Gastrocnemius medialis (tissue), 4 donors: ENCODE results near the gene NKIRAS2.

Experiments
- CTCF ChIP-seq, 5 experiments: fragments of 450-650 bp in 3 of 5; fragments of 200-600 bp in 2 of 5; sonication (generic) in 2 of 5; IDR thresholded peaks in 4 of 5; conservative IDR thresholded peaks in 1 of 5; 1 replicate in 4 of 5; 2 replicates in 1 of 5; pipeline ENCODE4 v1.5.1; 2016 to 2019; ENCODE audit warnings: antibody characterized with exemption in 5 of 5, mild to moderate bottlenecking in 3 of 5, moderate library complexity in 3 of 5
- POLR2A ChIP-seq, 2 donors: fragments of 450-650 bp; IDR thresholded peaks; one replicate each; pipeline ENCODE4 v1.6.1; 2017; ENCODE audit warnings: antibody characterized with exemption in 2 of 2, mild to moderate bottlenecking in 2 of 2, moderate library complexity in 2 of 2

GRCh38 chr17:42027961-42028790 is 8.3 kb downstream of the NKIRAS2 start:
- TF ChIP-seq CTCF (IDR thresholded peaks at IDR 0.05 in 4 of 5, conservative IDR thresholded peaks at IDR 0.05 in 1 of 5) (no peak), POLR2A (IDR thresholded peaks at IDR 0.05) (no peak)
